Peyer's patch (tissue), 4 donors: Measurements from ENCODE around the gene NUMA1. TPM values are rescaled to one million over a fixed set of nuclear protein-coding genes. Genes with fewer than 3 reads are reported as not detected.

Experiments used
- DNase-seq, 3 donors: peaks; one replicate each; pipeline ENCODE4 v3.0.0-alpha.2; 2017 to 2019
- H3K27ac ChIP-seq, 4 donors: fragments of 200-600 bp; sonication (generic); one replicate each; pipeline ENCODE4 v1.5.1; 2016 to 2019
- H3K27me3 ChIP-seq, 2 donors: fragments of 200-600 bp; sonication (generic); one replicate each; pipeline ENCODE4 v1.5.1; 2019
- H3K36me3 ChIP-seq, 3 donors: fragments of 200-600 bp; sonication (generic); one replicate each; pipeline ENCODE4 v1.5.1; 2016 to 2019
- H3K4me1 ChIP-seq, 4 donors: fragments of 200-600 bp; sonication (generic); one replicate each; pipeline ENCODE4 v1.5.1; 2016 to 2019
- H3K4me3 ChIP-seq, 4 donors: fragments of 200-600 bp; sonication (generic); 1 replicate in 3 of 4; 2 replicates in 1 of 4; pipeline ENCODE4 v1.5.1; 2016 to 2019; ENCODE audit warnings: mild to moderate bottlenecking in 1 of 4
- H3K9me3 ChIP-seq, 4 donors: fragments of 200-600 bp; sonication (generic); one replicate each; pipeline ENCODE4 v1.5.1; 2016 to 2019; ENCODE audit warnings: mild to moderate bottlenecking in 1 of 4
- CTCF ChIP-seq, 6 experiments: fragments of 450-650 bp in 4 of 6; fragments of 200-600 bp in 2 of 6; sonication (generic) in 1 of 6; IDR thresholded peaks; one replicate each; pipeline ENCODE4 v1.5.1; 2017 to 2019; ENCODE audit warnings: antibody characterized with exemption in 6 of 6, mild to moderate bottlenecking in 3 of 6, moderate library complexity in 1 of 6
- POLR2A ChIP-seq, 2 donors: fragments of 450-650 bp; IDR thresholded peaks; one replicate each; pipeline ENCODE4 v1.5.1; 2017; ENCODE audit warnings: antibody characterized with exemption in 2 of 2, mild to moderate bottlenecking in 2 of 2, moderate library complexity in 2 of 2
- total RNA-seq, 4 donors: library from RNA; depleted of rRNA; stranded (reverse); fragments of >200 nt; gene quantifications; one replicate each; pipeline ENCODE4 v1.1.0, GENCODE V29; 2016

NUMA1 gene
- total RNA-seq, 4 donors from 2014 or later: 297 to 512 (median 388) TPM

GRCh38 chr11:72079819-72080325 lies 470 bp downstream of the NUMA1 start:
- H3K27ac ChIP-seq: peak overlapping the region; percentile 77 to 90 (median 84)
- peaks cover 0 to 24% (median 5%) of the 10 kb centered on the region in 4 donors for H3K4me1 ChIP-seq
- H3K4me3 ChIP-seq: peak overlapping the region; percentile 57 to 88 (median 76)
- H3K9me3 ChIP-seq: no peaks in the 10 kb centered on the region
- no peaks in the 10 kb centered on the region for H3K27me3 ChIP-seq
- DNase-seq: peak in 2 of 3 donors; percentile 19 to 51
- no peak for TF ChIP-seq CTCF (IDR thresholded peaks at IDR 0.05)
- TF ChIP-seq POLR2A (IDR thresholded peaks at IDR 0.05): no peak
- peaks cover 0 to 6% (median 0%) of the 10 kb centered on the region in 3 donors for H3K36me3 ChIP-seq

- TF ChIP-seq CTCF (IDR thresholded peaks at IDR 0.05) (no peak), POLR2A (IDR thresholded peaks at IDR 0.05) (no peak)
- Histone ChIP-seq H3K27me3 (no peaks in the 10 kb centered on the region), H3K4me3 (no peak overlapping the region), H3K4me1 (peaks cover 0 to 24% (median 5%) of the 10 kb centered on the region in 4 donors), H3K9me3 (no peaks in the 10 kb centered on the region), H3K27ac (peak overlapping the region in 1 of 4 donors; percentile 90), H3K36me3 (peaks cover 0 to 6% (median 0%) of the 10 kb centered on the region in 3 donors)
- no peak for DNase-seq
Observed at GRCh38 chr11:72078477-72078876, 1.9 kb downstream of the NUMA1 start.

- Histone ChIP-seq H3K27me3 (no peaks in the 10 kb centered on the region), H3K36me3 (peaks cover 0 to 6% (median 0%) of the 10 kb centered on the region in 3 donors), H3K4me3 (no peak overlapping the region), H3K27ac (no peak overlapping the region), H3K4me1 (peaks cover 0 to 19% (median 0%) of the 10 kb centered on the region in 4 donors), H3K9me3 (no peaks in the 10 kb centered on the region)
- DNase-seq: no peak
- TF ChIP-seq POLR2A (IDR thresholded peaks at IDR 0.05): no peak
- TF ChIP-seq CTCF (IDR thresholded peaks at IDR 0.05): no peak
Observed at GRCh38 chr11:72075756-72076155, 4.6 kb downstream of the NUMA1 start.

GRCh38 chr11:72075109-72075508 lies 5.2 kb downstream of the NUMA1 start:
- Histone ChIP-seq H3K27me3 (no peaks in the 10 kb centered on the region), H3K4me3 (no peak overlapping the region), H3K4me1 (peaks cover 0 to 25% (median 1%) of the 10 kb centered on the region in 4 donors), H3K9me3 (no peaks in the 10 kb centered on the region), H3K36me3 (peaks cover 0 to 6% (median 0%) of the 10 kb centered on the region in 3 donors), H3K27ac (no peak overlapping the region)
- DNase-seq: no peak
- no peak for TF ChIP-seq CTCF (IDR thresholded peaks at IDR 0.05)
- TF ChIP-seq POLR2A (IDR thresholded peaks at IDR 0.05): no peak

GRCh38 chr11:72072348-72072747 lies 8.0 kb downstream of the NUMA1 start:
- H3K4me1 ChIP-seq: peaks cover 0 to 31% (median 5%) of the 10 kb centered on the region in 4 donors
- no peak for TF ChIP-seq CTCF (IDR thresholded peaks at IDR 0.05)
- TF ChIP-seq POLR2A (IDR thresholded peaks at IDR 0.05): no peak
- peaks cover 0 to 15% (median 0%) of the 10 kb centered on the region in 3 donors for H3K36me3 ChIP-seq
- peak overlapping the region in 1 of 4 donors; percentile 28 for H3K27ac ChIP-seq
- H3K27me3 ChIP-seq: no peaks in the 10 kb centered on the region
- H3K9me3 ChIP-seq: no peaks in the 10 kb centered on the region
- H3K4me3 ChIP-seq: no peak overlapping the region
- DNase-seq: no peak
